Stimulated activated CD8-positive, alpha-beta memory T cell treated with anti-CD3 and anti-CD28 coated beads, Interleukin-7, amount 100 ng/mL, for 4 hours (primary cell): ENCODE results near the gene PNPLA1.

Experiments used
- DNase-seq, 2 donors: peaks; one replicate each; pipeline ENCODE4 v3.0.0-alpha.2; 2020; ENCODE audit warnings: low read depth in 2 of 2

PNPLA1 gene

DNA sequence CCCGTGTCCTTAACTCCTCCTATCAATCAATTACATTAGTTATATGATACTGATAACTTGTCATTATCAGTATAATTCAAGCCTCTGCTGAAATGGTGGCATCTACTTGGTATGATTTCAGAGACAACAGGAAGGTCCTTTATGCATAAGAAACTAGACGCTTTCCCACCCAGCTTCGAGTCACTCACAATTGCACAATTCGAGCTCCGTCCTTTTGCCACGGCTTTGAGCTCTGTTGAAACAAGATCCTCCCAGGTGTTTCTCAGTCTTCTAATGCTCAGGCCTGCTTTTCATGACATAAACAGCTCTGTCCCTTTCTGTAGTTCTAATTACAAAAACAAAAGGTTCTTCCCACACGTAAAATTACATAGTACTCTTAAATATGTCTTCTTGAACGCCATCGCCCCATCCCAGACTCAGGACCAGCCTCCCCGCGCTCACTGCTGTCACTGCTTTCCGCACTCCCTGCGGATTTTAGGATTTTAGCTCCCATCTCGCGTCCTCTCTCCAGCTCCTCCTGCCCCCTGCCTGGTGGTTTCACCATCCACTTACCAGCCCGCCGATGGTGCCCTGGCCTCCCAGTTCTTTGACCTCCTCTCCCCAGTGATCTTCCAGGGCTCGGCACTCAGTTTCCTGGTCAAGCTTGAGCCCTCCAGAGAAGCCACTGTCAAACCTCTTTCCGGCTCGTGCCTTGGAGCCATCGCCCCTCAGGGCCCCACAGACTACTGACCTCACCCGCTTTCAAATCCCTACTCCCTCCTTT, 23.2 kb upstream of the PNPLA1 start:
- no peak for DNase-seq

- DNase-seq: no peak
Observed at GRCh38 chr6:36247693-36248092, 22.2 kb upstream of the PNPLA1 start.

DNA sequence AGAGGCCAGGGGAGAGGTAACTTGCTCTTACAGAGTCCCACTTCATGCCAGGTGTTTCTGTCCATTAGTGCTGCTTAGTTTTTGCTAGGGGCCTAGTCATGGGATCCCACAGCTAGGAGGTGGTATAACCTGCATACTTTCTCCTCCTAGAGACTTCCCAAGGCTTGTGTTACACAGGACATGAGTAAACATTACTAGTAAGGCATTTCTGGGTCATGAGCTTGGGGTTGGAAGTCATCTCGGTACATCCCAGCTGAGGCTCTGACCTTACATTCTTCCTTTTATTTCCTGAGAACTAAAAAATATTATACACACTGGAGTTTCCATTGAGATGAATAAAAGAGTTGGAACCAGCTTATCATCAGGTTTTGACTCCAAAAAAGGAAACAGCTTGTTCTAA, 20.9 kb upstream of the PNPLA1 start:
- DNase-seq: no peak

- DNase-seq: no peak
Observed at GRCh38 chr6:36249536-36249935, 20.3 kb upstream of the PNPLA1 start.

- no peak for DNase-seq
Observed at GRCh38 chr6:36252005-36252404, 17.9 kb upstream of the PNPLA1 start.

GRCh38 chr6:36263390-36264000, 6.4 kb upstream of the PNPLA1 start:
- DNase-seq: no peak

GRCh38 chr6:36265744-36266143, 4.1 kb upstream of the PNPLA1 start:
- DNase-seq: no peak

DNA sequence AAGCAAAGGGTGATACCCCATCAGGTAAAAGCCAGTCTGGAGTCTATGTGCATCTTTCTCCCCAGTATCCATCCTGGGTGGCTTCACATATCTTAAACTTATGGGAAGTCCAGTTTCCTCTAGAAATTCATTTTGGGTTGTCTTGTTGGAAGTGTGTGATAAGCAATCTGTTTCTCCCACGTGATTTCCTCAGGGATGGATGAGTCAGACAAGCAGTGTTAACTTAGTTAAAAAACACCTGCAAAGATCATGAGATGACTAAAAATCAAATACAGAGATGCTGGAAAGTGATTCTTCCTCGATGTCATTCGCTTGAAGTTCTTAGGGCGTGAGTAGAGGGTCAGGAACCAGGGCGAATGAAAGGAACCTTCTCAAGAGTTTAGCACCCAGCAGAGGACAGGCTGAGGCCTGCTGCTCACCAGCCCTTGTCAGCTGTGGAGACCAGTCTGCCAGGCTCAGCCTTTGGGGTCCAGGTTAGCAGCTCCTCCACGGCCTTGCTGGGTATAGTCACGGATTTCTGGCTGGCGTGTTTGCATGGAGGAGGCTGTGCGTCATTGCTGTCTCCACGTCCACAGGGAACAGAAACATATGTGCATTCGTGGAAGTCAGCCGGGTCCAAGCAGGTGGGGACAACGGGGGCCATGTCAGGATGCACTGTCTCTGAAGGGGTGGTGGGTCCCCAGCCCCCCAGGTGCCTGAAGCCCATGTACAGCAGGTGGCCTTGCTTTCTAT, 2.8 kb upstream of the PNPLA1 start:
- no peak for DNase-seq

DNA sequence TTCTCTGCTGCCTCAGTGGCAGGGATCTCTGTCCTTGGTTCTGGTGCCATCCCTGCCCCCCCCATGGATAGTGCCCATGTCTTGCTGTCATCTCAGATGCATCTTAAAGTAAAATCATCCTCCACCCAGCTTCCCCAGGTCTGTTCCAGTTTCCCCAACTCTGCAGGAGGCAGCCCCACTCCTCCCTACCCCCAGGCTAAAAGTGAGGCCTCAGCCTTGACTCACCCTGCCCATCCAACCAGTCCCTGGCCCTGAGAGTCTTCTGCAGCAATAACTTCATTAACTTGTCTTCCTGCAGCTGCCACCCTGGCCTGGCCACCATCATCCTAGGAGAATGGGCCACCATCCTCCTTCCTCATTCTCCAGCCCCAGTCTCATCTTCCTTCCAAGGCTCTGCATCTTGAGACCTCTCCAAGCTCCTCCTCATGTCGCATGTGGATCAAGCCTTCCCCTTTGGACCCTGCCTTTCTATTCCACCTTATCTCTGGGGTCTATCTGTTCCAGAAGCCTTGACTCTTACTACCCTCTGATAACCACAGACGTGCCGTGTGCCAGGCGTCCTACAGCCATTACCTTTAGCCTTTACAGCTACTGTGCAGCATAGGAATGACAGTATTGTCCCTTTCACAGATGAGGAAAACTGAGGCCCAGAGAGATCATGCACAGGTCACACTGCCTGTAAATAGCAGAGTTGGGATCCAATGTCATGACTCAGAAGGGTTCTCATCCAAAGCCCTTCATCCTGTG, 2.0 kb upstream of the PNPLA1 start:
- DNase-seq: no peak

GRCh38 chr6:36268478-36269275, 1.2 kb upstream of the PNPLA1 start:
- DNase-seq: no peak

DNA sequence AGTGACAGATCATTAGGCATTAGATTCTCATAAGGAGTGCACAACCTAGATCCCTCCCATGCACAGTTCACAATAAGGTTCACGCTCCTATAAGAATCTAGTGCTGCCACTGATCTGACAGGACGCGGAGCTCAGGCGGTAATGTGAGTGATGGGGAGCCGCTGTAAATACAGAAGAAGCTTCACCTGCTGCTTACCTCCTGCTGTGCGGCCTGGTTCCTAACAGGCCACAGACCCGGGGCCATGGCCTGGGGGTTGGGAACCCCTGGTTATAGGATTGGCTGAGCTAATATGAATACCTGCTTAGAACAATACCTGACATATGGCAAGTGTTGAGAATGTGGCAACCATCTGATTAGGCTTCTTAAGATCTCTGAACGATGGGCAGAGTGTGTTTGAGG, 2.4 kb downstream of the PNPLA1 start:
- no peak for DNase-seq

- no peak for DNase-seq
Observed at GRCh38 chr6:36273067-36273466, 3.2 kb downstream of the PNPLA1 start.

GRCh38 chr6:36273802-36274514, 4.1 kb downstream of the PNPLA1 start:
- DNase-seq: no peak

DNA sequence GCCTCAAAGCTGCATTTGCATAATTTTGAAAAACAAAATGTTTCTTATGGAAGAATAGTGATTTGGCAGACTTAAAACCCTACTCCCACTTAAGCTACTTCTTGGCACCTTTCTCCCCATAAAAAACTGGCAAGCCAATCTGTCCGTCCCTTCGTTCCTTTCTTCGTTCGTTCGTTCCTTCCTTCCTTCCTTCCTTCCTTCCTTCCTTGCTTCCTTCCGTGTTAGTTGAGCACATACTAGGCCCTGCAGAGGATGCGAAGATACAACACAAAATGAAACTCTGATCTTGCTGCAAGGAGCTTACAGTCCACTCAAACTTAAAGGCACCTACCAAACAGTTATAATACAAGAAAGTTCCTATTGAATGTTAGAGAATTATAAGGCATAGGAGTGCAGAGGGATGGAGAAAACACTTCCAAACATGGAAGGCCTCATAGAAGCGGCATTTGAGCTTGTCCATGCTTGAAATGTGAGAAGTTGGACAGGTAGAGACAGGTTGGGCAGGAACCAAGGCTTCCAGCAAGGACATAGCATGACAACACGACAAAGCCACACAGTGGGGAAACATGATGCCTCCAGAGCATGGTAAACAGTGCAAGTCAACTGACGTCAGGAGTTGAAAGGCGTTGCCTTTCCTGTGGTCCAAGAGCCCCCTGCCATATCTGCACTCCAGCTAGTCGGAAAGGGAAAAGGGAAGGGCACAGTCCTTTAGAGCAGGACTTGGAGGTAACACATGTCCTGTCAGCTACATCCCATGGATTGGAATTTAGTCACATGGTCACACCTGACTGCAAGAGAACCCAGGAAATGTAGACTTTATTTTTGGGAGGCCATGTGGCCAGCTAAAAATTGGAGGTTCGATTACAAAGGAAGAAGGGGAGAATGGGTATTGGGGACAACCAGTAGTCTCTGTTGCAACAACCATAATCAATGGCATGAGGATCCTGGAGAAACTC, 7.0 kb downstream of the PNPLA1 start:
- DNase-seq: no peak

DNA sequence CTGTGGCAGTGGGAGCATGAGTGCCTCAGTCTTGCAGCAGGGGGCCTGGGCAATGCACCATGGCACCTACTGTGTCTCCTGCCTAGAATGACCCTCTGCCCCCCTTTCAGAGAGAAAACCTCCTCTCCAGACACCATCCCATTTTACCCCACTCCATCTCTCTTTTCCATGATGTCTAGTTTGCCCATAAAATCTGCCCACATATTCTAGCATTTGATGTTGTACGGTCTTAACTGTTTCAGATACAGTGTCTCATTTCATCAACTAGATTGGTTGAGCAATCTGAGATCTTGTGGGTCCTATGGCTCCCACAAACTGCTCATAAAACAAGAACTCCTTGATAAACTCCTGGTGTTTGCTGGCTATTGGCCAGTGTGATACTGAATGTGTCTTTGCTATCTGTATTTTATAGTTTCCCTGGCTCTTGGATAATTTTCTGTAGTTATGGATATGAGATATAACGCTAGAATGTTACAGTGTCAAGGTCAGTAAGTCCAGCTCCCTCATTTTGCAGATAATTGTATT, 8.1 kb downstream of the PNPLA1 start:
- no peak for DNase-seq

DNA sequence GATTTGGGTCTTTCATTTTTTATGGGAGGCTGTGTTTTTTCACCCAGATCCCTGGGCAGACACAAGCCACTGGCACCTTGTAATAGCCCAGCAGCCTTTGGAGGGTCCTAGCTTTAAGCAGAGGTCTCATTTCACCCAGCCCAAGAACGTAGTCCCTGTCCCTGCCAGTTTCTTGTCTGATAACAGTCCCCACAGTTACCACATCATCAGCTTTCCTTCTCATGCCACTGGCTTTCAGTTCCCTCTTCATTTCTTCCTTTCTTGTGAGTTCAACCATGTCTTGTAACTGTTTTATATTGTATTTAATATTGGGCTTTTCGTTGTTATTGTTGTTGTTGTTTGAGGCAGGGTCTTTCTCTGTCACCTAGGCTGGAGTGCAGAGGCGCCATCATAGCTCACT, 10.6 kb downstream of the PNPLA1 start:
- DNase-seq: no peak

DNA sequence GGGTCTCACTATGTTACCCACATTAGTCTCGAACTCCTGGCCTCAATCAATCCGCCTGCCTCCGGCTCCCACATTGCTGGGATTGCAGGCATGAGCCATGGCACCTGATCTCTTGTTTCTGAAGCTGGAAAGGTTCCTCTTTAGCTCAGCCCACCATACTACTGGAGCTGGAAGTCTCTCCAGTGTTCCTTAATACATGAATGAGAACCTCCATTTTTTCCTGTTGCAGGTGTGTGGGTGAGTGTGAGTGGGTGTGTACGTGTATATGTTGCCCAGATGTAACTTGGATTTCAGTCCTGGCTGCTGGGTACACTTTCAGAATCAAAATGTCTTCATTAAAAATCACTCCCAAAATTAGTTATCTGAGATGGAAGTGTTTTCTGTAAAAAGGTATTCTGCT, 11.1 kb downstream of the PNPLA1 start:
- no peak for DNase-seq

DNA sequence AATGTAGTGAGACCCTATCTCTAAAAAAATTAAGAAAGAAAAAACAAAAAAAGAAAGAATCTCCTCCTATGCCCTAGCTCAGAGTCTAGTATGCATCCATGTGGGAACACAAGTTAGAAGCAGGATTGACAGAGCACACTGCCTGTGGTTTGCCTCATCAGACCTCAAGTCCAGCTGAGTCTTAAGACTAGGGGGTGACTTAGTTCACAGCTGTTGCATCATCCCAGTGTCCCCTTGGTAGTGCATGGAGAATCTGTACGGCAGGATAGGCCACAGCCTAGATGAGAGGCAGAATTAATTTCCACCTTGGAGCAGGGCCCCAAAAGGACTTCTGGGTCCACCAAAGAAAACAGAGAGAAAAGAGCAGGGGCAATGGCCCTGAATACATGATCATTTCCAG, 13.7 kb downstream of the PNPLA1 start:
- DNase-seq: no peak

DNA sequence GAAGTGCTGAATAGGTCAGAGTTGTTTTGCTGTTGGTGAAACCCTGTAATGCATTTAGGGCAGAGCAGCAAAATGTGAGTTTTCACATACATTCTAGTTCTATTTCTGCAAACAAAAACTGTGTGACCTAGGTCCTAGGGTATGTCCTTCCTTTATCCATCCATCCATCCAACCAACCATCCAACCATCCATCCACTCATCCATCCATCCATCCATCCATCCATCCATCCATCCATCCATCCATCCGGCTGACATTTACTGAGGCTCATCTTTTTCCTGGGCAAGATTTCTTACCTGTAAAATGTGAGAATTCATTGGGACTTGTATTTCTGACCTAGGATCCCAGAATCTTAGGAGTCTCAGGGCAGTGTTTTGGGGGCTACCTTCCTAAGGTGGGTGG, 14.5 kb downstream of the PNPLA1 start:
- no peak for DNase-seq
